GM23248 (cell line): Measurements from ENCODE around the gene CARD6. TPM values are rescaled to one million over a fixed set of nuclear protein-coding genes. Genes with fewer than 3 reads are reported as not detected.

Experiments
- DNase-seq: peaks from one replicate; pipeline ENCODE4 v3.0.0-alpha.2; 2015
- H2AFZ ChIP-seq: fragments of 200-600 bp; sonication (generic); 2 replicates; pipeline ENCODE4 v1.6.1; 2016; ENCODE audit warnings: antibody characterized with exemption
- H3F3A ChIP-seq: fragments of 200-600 bp; sonication (generic); 2 replicates; pipeline ENCODE4 v1.6.1; 2016; ENCODE audit warnings: mild to moderate bottlenecking, antibody characterized with exemption, mixed run types; ENCODE audit not compliant: insufficient read depth
- H3K27ac ChIP-seq: fragments of 200-600 bp; sonication (generic); 2 replicates; pipeline ENCODE4 v1.5.1; 2016; ENCODE audit warnings: mild to moderate bottlenecking
- H3K27me3 ChIP-seq: fragments of 200-600 bp; sonication (generic); replicated peaks from 2 replicates; pipeline ENCODE4 v1.6.1; 2016; ENCODE audit warnings: mild to moderate bottlenecking; ENCODE audit not compliant: insufficient read depth
- H3K36me3 ChIP-seq: fragments of 200-600 bp; sonication (generic); 2 replicates; pipeline ENCODE4 v1.6.1; 2016; ENCODE audit warnings: low read depth, mild to moderate bottlenecking
- H3K4me1 ChIP-seq: fragments of 200-600 bp; sonication (generic); 2 replicates; pipeline ENCODE4 v1.6.1; 2016; ENCODE audit warnings: mild to moderate bottlenecking; ENCODE audit not compliant: insufficient read depth
- H3K4me2 ChIP-seq: fragments of 200-600 bp; sonication (generic); one replicate; pipeline ENCODE4 v1.6.1; 2016; ENCODE audit warnings: mild to moderate bottlenecking; ENCODE audit not compliant: unreplicated experiment
- H3K4me3 ChIP-seq: fragments of 200-600 bp; sonication (generic); 2 replicates; pipeline ENCODE4 v1.5.1; 2016; ENCODE audit warnings: mild to moderate bottlenecking
- H3K79me2 ChIP-seq: fragments of 200-600 bp; sonication (generic); 2 replicates; pipeline ENCODE4 v1.6.1; 2016; ENCODE audit warnings: mild to moderate bottlenecking; ENCODE audit not compliant: insufficient read depth
- H3K9ac ChIP-seq: fragments of 200-600 bp; sonication (generic); 2 replicates; pipeline ENCODE4 v1.6.1; 2016; ENCODE audit warnings: mild to moderate bottlenecking
- H3K9me2 ChIP-seq: fragments of 200-600 bp; sonication (generic); 2 replicates; pipeline ENCODE4 v1.6.1; 2016; ENCODE audit warnings: mixed run types, mild to moderate bottlenecking, moderate library complexity; ENCODE audit not compliant: insufficient read depth
- H3K9me3 ChIP-seq: fragments of 200-600 bp; sonication (generic); one replicate; pipeline ENCODE4 v1.6.1; 2017; ENCODE audit warnings: low read depth
- H4K20me1 ChIP-seq: fragments of 200-600 bp; sonication (generic); 2 replicates; pipeline ENCODE4 v1.6.0; 2016; ENCODE audit not compliant: insufficient read depth
- EZH2 ChIP-seq: fragments of 200-600 bp; sonication (generic); IDR thresholded peaks from 2 replicates; pipeline ENCODE4 v1.6.1; 2018; ENCODE audit warnings: antibody characterized with exemption, mild to moderate bottlenecking; ENCODE audit not compliant: insufficient read depth, poor library complexity, severe bottlenecking
- EZH2phosphoT487 ChIP-seq: fragments of 200-600 bp; sonication (generic); IDR thresholded peaks from 2 replicates; pipeline ENCODE4 v1.6.1; 2018; ENCODE audit warnings: antibody characterized with exemption, moderate library complexity, mild to moderate bottlenecking, low read depth; ENCODE audit not compliant: insufficient read depth
- WGBS, 2 experiments: methylation state at CpG; one replicate each; pipeline ENCODE4 v1.1.6; 2015 to 2017; ENCODE audit warnings: low lambda C conversion rate in 2 of 2, low coverage in 1 of 2; ENCODE audit errors: missing lambda C conversion rate in 2 of 2; 5-methylcytosine and 5-hydroxymethylcytosine counted together
- in situ Hi-C: fragments of 300-500 bp; cut with MboI; formaldehyde crosslinking; loops from 2 replicates; pipeline ENCODE4 v1.15.0; 2020
- polyA plus RNA-seq: library from polyadenylated mRNA; unstranded; fragments of >200 nt; fragmentation: Nextera tagmentation; extraction: Ambion mirVana; gene quantifications from 2 replicates; pipeline ENCODE4 v1.2.1, GENCODE V29; 2016
- total RNA-seq: library from RNA; depleted of rRNA; stranded (reverse); fragments of >200 nt; shearing (Covaris generic); gene quantifications from 2 replicates; pipeline ENCODE4 v1.2.3, GENCODE V29; 2014

CARD6 gene
- total and polyA plus RNA-seq, 2 experiments from 2014 or later, result 3.9 to 7.5 TPM

DNA sequence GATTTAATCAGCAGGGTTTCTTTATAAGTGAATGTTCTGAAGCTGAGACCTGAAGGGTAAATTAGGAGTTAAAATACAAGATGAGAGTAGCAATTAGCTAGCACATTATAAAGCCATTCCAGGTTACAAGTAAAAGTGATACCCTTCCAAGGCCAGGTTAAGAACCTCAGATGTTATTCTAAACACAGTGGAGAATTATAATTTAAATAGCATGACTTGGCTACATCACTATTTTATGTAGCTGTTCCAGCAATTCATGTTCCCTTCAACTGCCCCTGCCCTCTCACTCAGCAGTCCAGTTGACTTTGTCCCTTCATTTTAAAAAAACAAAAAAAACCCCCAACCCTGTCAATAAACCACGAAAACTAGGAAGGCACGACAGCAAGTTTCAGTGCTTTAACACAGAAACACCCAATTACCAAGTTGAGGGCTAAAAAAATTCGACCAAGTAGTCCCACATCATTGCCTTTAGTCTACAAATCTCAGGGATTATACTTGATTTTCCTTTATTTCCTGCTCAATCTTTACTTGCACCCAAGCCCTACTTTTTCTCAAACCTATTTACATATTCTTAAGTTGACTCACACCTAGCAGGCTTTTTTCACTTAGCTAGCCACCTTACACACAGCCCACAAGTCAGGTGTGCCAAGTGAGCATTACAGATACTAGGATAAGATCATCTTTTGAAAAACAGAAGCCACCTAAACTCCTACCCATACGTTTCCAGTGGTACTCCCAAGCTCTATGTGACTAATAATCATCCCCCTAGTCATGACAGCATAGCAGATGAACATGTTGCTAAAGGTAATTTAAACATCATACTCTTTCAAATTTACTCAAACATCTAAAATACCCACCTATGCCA lies 9.6 kb upstream of the CARD6 start:
- Histone ChIP-seq H3K9me3 (no peaks in the 10 kb centered on the region), H3K4me2 (peak overlapping the region; percentile 96), H3K9ac (peak overlapping the region; percentile 99; the same call in 1 of the 2 replicates), H3K27ac (peak overlapping the region; percentile 96), H2AFZ (no peak overlapping the region), H3K27me3 (no peaks in the 10 kb centered on the region), H3K4me1 (peaks cover 26% of the 10 kb centered on the region), H3F3A (peaks cover 94% of the 10 kb centered on the region), H3K9me2 (no peaks in the 10 kb centered on the region), H3K4me3 (no peak overlapping the region), H4K20me1 (peaks cover 14% of the 10 kb centered on the region), H3K79me2 (peaks cover 54% of the 10 kb centered on the region), H3K36me3 (peaks cover 78% of the 10 kb centered on the region)
- in situ Hi-C loops, result no loop called here
- TF ChIP-seq EZH2 (no peak), EZH2phosphoT487 (no peak)
- no peak for DNase-seq
- WGBS, 2 experiments, result 67 to 72% methylated on average over 4 of the region's 4 CpGs

DNA sequence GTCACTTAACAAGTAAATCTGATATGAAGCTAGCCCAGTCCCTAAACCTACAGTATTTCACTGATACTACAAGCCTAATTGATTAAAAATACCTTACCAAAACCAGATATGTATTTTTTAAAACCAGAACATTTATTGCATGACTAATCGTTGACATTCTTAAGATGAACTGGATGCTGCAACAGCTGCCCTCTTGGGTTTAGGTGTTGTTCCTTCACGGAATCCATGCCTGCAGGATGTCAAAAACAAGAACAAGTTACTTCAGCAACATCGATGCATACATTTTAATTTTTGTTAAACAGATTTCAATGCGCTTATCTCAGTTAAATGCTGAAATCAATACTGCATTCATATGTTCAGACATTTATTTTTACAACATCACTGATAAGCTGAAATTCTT lies 8.8 kb upstream of the CARD6 start:
- H3K9me2 ChIP-seq, result no peaks in the 10 kb centered on the region
- H3K4me1 ChIP-seq, result peaks cover 28% of the 10 kb centered on the region
- peaks cover 54% of the 10 kb centered on the region for H3K79me2 ChIP-seq
- H2AFZ ChIP-seq, result no peak overlapping the region
- peak overlapping the region; percentile 96 for H3K4me2 ChIP-seq
- in situ Hi-C loops, result no loop called here
- no peaks in the 10 kb centered on the region for H3K9me3 ChIP-seq
- WGBS, 2 experiments, result 71 to 75% methylated on average over 4 of the region's 4 CpGs
- TF ChIP-seq EZH2phosphoT487 (no peak), EZH2 (no peak)
- peak overlapping the region; percentile 99 for H3K9ac ChIP-seq
- H3K36me3 ChIP-seq, result peaks cover 70% of the 10 kb centered on the region
- peak overlapping the region; percentile 95 for H3K4me3 ChIP-seq
- peak overlapping the region; percentile 96 for H3K27ac ChIP-seq
- H3K27me3 ChIP-seq, result no peaks in the 10 kb centered on the region
- peaks cover 91% of the 10 kb centered on the region for H3F3A ChIP-seq
- no peak for DNase-seq
- peaks cover 9% of the 10 kb centered on the region for H4K20me1 ChIP-seq

GRCh38 chr5:40833712-40834229 lies 7.4 kb upstream of the CARD6 start:
- peaks cover 56% of the 10 kb centered on the region for H3K36me3 ChIP-seq
- in situ Hi-C loops, result no loop called here

GRCh38 chr5:40834391-40834848 lies 6.7 kb upstream of the CARD6 start:
- whole genome bisulfite sequencing, 2 experiments, result 0 to 1% methylated on average over 21 of the region's 21 CpGs
- Histone ChIP-seq H3K9ac (peak overlapping the region; percentile 99), H3K4me2 (peak overlapping the region; percentile 96), H3K9me3 (no peaks in the 10 kb centered on the region), H4K20me1 (peaks cover 9% of the 10 kb centered on the region), H3K9me2 (no peaks in the 10 kb centered on the region), H3K4me3 (peak overlapping the region; percentile 95), H3F3A (peaks cover 70% of the 10 kb centered on the region), H2AFZ (no peak overlapping the region), H3K4me1 (peaks cover 28% of the 10 kb centered on the region), H3K79me2 (peaks cover 54% of the 10 kb centered on the region), H3K27ac (peak overlapping the region; percentile 96), H3K27me3 (no peaks in the 10 kb centered on the region), H3K36me3 (peaks cover 49% of the 10 kb centered on the region)
- TF ChIP-seq EZH2 (no peak), EZH2phosphoT487 (no peak)
- peak; percentile 69 for DNase-seq
- in situ Hi-C loops, result no loop called here

More at GRCh38 chr5:40833712-40834229, 7.4 kb upstream of the CARD6 start:
- Histone ChIP-seq H3F3A (peaks cover 76% of the 10 kb centered on the region), H3K79me2 (peaks cover 54% of the 10 kb centered on the region), H3K4me2 (peak overlapping the region; percentile 96), H3K9me3 (no peaks in the 10 kb centered on the region), H3K9me2 (no peaks in the 10 kb centered on the region), H2AFZ (no peak overlapping the region), H3K4me1 (peaks cover 28% of the 10 kb centered on the region), H3K9ac (peak overlapping the region; percentile 99), H4K20me1 (peaks cover 9% of the 10 kb centered on the region), H3K27me3 (no peaks in the 10 kb centered on the region), H3K4me3 (peak overlapping the region; percentile 95), H3K27ac (peak overlapping the region; percentile 96)
- WGBS, 2 experiments, result 49 to 51% methylated on average over 13 of the region's 13 CpGs
- TF ChIP-seq EZH2 (no peak), EZH2phosphoT487 (no peak)
- no peak for DNase-seq
